Fibroblast of the aortic adventitia (primary cell): ENCODE measurements around the gene NCAPD2. TPM values are rescaled to one million over a fixed set of nuclear protein-coding genes. Genes with fewer than 3 reads are reported as not detected.

Experiments used
- DNase-seq: peaks from one replicate; pipeline ENCODE4 v3.0.0-alpha.2; 2010; ENCODE audit warnings: low read depth
- H3K4me3 ChIP-seq: 2 replicates; pipeline ENCODE4 v1.5.1; 2011; ENCODE audit warnings: low read depth, mild to moderate bottlenecking, control low read depth, low read length, moderate library complexity
- total RNA-seq: library from RNA; depleted of rRNA; stranded (reverse); fragments of >200 nt; gene quantifications from 2 replicates; pipeline ENCODE4 v1.2.3, GENCODE V29; 2012; ENCODE audit warnings: low replicate concordance
- TF ChIP-seq, protein P1 (sequence below): IDR thresholded peaks from 2 replicates; pipeline ENCODE4 v1.5.1; 2011; ENCODE audit warnings: mild to moderate bottlenecking, low read length, control low read depth, inconsistent platforms; ENCODE audit not compliant: insufficient read depth

NCAPD2 gene
- total RNA-seq, 1 donor = 43.1 TPM

DNA sequence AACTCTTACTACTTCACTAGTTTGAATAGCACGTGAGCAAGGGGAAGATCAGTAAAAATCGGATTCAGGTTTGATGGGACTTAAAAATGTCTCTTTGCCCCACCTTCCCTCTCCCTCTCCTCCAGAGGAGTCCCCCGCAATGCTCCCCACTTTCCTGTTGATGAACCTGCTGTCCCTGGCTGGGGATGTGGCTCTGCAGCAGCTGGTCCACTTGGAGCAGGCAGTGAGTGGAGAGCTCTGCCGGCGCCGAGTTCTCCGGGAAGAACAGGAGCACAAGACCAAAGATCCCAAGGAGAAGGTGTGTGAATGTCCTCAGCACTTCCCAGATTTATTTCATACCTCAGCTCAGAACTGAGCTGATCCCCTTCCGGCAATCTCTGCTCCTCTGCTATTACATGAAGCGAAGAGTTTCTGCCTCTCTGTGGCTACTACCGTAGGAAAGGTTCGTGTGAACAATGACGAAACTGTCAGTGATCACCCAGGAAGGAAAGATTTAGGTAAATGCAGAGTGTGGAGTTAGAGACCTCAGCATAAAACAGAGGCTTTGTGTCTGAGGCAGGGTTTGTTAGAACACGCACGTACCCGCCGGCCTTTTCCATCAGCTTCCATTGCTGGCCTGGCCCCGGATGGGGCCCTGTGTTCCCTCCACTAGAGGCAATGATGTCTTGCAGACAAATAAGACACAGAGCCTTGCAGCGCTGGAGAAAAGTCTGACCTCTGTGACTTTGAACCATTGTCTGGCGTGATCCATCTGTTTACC, 33.0 kb downstream of the NCAPD2 start:
- no peak for DNase-seq
- TF ChIP-seq, protein P1, sequence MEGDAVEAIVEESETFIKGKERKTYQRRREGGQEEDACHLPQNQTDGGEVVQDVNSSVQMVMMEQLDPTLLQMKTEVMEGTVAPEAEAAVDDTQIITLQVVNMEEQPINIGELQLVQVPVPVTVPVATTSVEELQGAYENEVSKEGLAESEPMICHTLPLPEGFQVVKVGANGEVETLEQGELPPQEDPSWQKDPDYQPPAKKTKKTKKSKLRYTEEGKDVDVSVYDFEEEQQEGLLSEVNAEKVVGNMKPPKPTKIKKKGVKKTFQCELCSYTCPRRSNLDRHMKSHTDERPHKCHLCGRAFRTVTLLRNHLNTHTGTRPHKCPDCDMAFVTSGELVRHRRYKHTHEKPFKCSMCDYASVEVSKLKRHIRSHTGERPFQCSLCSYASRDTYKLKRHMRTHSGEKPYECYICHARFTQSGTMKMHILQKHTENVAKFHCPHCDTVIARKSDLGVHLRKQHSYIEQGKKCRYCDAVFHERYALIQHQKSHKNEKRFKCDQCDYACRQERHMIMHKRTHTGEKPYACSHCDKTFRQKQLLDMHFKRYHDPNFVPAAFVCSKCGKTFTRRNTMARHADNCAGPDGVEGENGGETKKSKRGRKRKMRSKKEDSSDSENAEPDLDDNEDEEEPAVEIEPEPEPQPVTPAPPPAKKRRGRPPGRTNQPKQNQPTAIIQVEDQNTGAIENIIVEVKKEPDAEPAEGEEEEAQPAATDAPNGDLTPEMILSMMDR = no peak
- H3K4me3 ChIP-seq = no peak overlapping the region

DNA sequence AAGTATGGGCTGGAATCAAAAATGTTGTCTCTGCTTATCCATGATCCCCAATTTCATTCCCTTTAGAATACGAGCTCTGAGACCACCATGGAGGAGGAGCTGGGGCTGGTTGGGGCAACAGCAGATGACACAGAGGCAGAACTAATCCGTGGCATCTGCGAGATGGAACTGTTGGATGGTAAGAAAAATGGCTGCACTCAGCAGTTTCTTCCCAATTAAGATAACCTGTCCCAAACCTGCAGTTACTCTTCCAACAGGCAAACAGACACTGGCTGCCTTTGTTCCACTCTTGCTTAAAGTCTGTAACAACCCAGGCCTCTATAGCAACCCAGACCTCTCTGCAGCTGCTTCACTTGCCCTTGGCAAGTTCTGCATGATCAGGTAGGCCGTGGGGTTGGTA, 33.8 kb downstream of the NCAPD2 start:
- H3K4me3 ChIP-seq = no peak overlapping the region
- TF ChIP-seq, protein P1 = no peak
- no peak for DNase-seq

DNA sequence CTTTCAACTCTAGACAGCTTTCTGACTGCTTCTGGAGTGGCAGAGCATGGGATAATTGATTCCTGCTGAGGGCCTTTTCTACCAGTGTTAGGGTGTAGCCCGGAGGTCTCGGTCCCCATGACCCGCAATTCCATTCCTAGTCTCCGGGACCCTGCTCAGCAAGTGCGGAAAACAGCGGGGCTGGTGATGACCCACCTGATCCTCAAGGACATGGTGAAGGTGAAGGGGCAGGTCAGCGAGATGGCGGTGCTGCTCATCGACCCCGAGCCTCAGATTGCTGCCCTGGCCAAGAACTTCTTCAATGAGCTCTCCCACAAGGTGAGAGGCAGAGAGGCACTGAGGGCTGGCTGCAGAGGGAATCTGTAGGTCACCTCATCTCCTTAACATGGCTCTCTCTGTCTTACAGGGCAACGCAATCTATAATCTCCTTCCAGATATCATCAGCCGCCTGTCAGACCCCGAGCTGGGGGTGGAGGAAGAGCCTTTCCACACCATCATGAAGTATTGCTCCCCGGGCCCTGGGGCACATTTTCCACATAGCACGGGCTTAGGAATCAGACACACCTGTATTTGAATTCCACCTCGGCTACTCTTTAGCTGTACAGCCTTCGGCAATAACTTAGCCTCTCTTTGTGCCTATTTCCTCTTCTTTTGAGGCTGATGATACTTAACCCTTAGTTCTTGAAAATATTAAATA, 34.8 kb downstream of the NCAPD2 start:
- DNase-seq = no peak
- TF ChIP-seq, protein P1 = no peak
- no peak overlapping the region for H3K4me3 ChIP-seq

DNA sequence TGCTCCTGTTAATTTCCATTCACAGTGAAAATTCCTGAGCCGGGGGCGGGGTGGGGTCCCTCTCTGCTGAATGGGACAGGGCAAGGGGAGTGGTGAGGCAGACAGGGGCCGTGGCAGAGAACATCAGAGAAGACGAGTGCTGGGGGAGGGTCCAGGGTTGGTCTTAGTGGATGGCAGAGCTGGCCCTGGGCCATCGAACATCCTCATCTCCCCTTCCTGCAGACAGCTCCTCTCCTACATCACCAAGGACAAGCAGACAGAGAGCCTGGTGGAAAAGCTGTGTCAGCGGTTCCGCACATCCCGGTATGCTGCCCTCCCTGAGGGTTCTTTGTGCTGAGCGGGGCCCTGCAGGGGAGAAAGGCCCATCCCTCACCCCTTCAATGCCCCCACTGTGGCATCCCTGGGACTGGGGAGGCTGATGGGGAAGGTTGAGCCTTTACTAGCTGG, 35.4 kb downstream of the NCAPD2 start:
- H3K4me3 ChIP-seq = no peak overlapping the region
- TF ChIP-seq, protein P1 = no peak
- no peak for DNase-seq

DNA sequence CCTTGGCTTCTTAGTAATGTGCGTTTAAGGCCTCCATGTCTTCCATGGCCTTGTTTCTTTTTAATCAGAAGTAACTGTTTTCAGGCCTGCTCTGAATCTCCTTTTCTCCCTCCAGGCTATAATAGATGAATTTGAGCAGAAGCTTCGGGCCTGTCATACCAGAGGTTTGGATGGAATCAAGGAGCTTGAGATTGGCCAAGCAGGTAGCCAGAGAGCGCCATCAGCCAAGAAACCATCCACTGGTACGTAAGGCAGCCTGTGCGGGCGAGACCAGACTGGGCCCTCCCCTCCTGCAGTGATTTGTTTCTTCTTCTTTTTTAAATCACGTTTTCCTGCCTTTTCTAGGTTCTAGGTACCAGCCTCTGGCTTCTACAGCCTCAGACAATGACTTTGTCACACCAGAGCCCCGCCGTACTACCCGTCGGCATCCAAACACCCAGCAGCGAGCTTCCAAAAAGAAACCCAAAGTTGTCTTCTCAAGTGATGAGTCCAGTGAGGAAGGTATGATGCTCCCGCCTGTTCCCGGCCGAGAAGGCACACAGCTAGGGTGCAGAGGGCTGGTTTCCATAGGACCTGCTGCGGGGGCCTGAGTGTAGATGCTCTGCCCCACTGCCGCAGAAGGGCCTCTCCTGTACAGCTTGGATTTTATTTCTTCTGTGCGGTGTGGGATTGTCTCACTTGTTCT, 36.8 kb downstream of the NCAPD2 start:
- H3K4me3 ChIP-seq = no peak overlapping the region
- TF ChIP-seq, protein P1 = no peak
- DNase-seq = no peak

DNA sequence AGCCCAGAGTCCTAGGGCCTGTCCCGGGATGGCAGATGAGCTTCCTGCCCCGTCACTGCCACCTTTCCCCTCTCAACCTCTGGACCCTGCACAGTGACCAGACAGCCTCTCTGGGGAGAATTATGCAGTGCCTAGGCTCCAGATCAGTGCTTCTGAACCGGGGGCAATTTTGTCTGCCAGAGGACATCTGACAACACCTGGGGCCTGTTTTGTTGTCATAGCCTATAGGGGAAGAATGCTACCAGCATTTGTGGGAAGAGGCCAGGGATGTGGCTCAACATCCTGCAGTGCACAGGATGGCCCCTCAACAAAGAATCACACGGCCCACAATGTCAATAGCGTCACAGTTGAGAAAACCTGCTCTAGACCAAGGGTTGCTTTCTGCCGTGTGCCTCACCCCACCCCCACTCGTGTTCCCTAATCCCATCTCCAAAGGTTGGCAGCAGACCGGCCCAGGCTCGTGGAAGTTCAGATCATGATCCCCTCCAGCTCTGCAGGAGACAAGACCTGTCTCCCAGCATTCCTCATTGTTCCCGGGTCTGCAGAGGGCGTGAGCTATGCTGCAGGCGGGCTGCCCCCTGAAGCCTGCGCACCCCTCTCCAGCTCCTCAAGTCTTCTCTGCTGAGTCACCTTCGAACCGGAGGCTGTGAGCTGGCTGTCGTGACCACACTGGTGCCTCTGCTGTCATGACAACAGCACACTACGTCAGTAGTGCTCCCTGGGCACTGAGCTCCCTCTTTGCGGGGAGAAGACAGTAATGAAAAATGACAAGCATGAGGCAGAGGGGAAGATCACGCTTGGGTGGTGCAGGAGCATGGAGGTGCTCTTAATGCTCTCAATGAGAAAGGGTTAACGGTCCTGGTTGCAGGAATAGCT, 38.4 kb downstream of the NCAPD2 start:
- DNase-seq = peak; percentile 94
- TF ChIP-seq, protein P1 = no peak
- H3K4me3 ChIP-seq = peak overlapping the region; percentile 70
